ENCODE data around the gene GABRR3. TPM values are rescaled to one million over a fixed set of nuclear protein-coding genes. Genes with fewer than 3 reads are reported as not detected.
A peak's percentile ranks its signal among the peaks of the same experiment; 100 is the strongest.

GABRR3 gene
- total and polyA plus RNA-seq, 4 donors = 0.20 TPM; not detected in 3

GRCh38 chr3:97975466-97975865 lies 59.6 kb downstream of the GABRR3 start:
- H3K4me1 ChIP-seq (ENCODE audit: control insufficient read depth, insufficient read depth, low read length) = peaks cover 11% of the 10 kb centered on the region
- no peak overlapping the region for H3K27ac ChIP-seq (ENCODE audit: low read depth, low read length)
- no peak for DNase-seq (ENCODE audit: low read depth in 4 of 6, low spot score in 6 of 6)
- no peak overlapping the region for H3K4me3 ChIP-seq (ENCODE audit: low read depth, low read length)
- H3K36me3 ChIP-seq (ENCODE audit: control insufficient read depth, insufficient read depth, low read length) = no peaks in the 10 kb centered on the region
- no peaks in the 10 kb centered on the region for H3K27me3 ChIP-seq (ENCODE audit: control insufficient read depth, insufficient read depth, low read length)
- WGBS (ENCODE audit: insufficient coverage) = no CpG with 5 or more reads among the region's 1 CpG
- H3K9me3 ChIP-seq (ENCODE audit: control insufficient read depth, insufficient read depth, low read length) = no peaks in the 10 kb centered on the region

GRCh38 chr3:97974996-97975395 lies 60.1 kb downstream of the GABRR3 start:
- Histone ChIP-seq H3K27me3 (ENCODE audit: control insufficient read depth, insufficient read depth, low read length) (no peaks in the 10 kb centered on the region), H3K4me3 (ENCODE audit: low read depth, low read length) (no peak overlapping the region), H3K4me1 (ENCODE audit: control insufficient read depth, insufficient read depth, low read length) (peaks cover 11% of the 10 kb centered on the region), H3K27ac (ENCODE audit: low read depth, low read length) (no peak overlapping the region), H3K36me3 (ENCODE audit: control insufficient read depth, insufficient read depth, low read length) (no peaks in the 10 kb centered on the region), H3K9me3 (ENCODE audit: control insufficient read depth, insufficient read depth, low read length) (no peaks in the 10 kb centered on the region)
- WGBS (ENCODE audit: insufficient coverage) = 77% methylated on average over 2 of the region's 3 CpGs
- DNase-seq (ENCODE audit: low read depth in 4 of 6, low spot score in 6 of 6) = no peak

- no peaks in the 10 kb centered on the region for H3K36me3 ChIP-seq (ENCODE audit: control insufficient read depth, insufficient read depth, low read length)
- H3K27me3 ChIP-seq (ENCODE audit: control insufficient read depth, insufficient read depth, low read length) = no peaks in the 10 kb centered on the region
- no peak for DNase-seq (ENCODE audit: low read depth in 4 of 6, low spot score in 6 of 6)
- peaks cover 9% of the 10 kb centered on the region for H3K4me1 ChIP-seq (ENCODE audit: control insufficient read depth, insufficient read depth, low read length)
- WGBS (ENCODE audit: insufficient coverage) = 93% methylated on average over 8 of the region's 9 CpGs
- no peaks in the 10 kb centered on the region for H3K9me3 ChIP-seq (ENCODE audit: control insufficient read depth, insufficient read depth, low read length)
- no peak overlapping the region for H3K27ac ChIP-seq (ENCODE audit: low read depth, low read length)
- no peak overlapping the region for H3K4me3 ChIP-seq (ENCODE audit: low read depth, low read length)
These were observed 62.1 kb downstream of the GABRR3 start for GRCh38 chr3:97972976-97973375.

GRCh38 chr3:97971679-97972567 lies 63.2 kb downstream of the GABRR3 start, which contains the start of gene RIOX2:
Gene RIOX2, minus strand, starts transcription at chr3:97972431. Its CDS starts 4,838 bp downstream, at chr3:97967593.
- Histone ChIP-seq H3K4me3 (ENCODE audit: low read depth, low read length) (peak within 1 kb of the TSS; percentile 48), H3K9me3 (ENCODE audit: control insufficient read depth, insufficient read depth, low read length) (no peaks in the 10 kb centered on the region), H3K27ac (ENCODE audit: low read depth, low read length) (peak within 1 kb of the TSS; percentile 59), H3K36me3 (ENCODE audit: control insufficient read depth, insufficient read depth, low read length) (no peaks in the 10 kb centered on the region), H3K27me3 (ENCODE audit: control insufficient read depth, insufficient read depth, low read length) (no peaks in the 10 kb centered on the region), H3K4me1 (ENCODE audit: control insufficient read depth, insufficient read depth, low read length) (peaks cover 11% of the 10 kb centered on the region)
- under 1% methylated on average over 71 of the region's 82 CpGs for WGBS (ENCODE audit: insufficient coverage)
- peak in 4 of 6 donors; percentile 39 to 82 (median 66) for DNase-seq (ENCODE audit: low read depth in 4 of 6, low spot score in 6 of 6)

- H3K9me3 ChIP-seq (ENCODE audit: control insufficient read depth, insufficient read depth, low read length) = no peaks in the 10 kb centered on the region
- DNase-seq (ENCODE audit: low read depth in 4 of 6, low spot score in 6 of 6) = peak in 1 of 6 donors; percentile 63
- H3K27ac ChIP-seq (ENCODE audit: low read depth, low read length) = peak overlapping the region; percentile 59
- WGBS (ENCODE audit: insufficient coverage) = 70% methylated on average over 8 of the region's 9 CpGs
- no peaks in the 10 kb centered on the region for H3K27me3 ChIP-seq (ENCODE audit: control insufficient read depth, insufficient read depth, low read length)
- no peaks in the 10 kb centered on the region for H3K36me3 ChIP-seq (ENCODE audit: control insufficient read depth, insufficient read depth, low read length)
- peaks cover 11% of the 10 kb centered on the region for H3K4me1 ChIP-seq (ENCODE audit: control insufficient read depth, insufficient read depth, low read length)
- H3K4me3 ChIP-seq (ENCODE audit: low read depth, low read length) = no peak overlapping the region
These were observed 64.0 kb downstream of the GABRR3 start for GRCh38 chr3:97970956-97971620.

- peaks cover 11% of the 10 kb centered on the region for H3K4me1 ChIP-seq (ENCODE audit: control insufficient read depth, insufficient read depth, low read length)
- no peaks in the 10 kb centered on the region for H3K36me3 ChIP-seq (ENCODE audit: control insufficient read depth, insufficient read depth, low read length)
- H3K9me3 ChIP-seq (ENCODE audit: control insufficient read depth, insufficient read depth, low read length) = no peaks in the 10 kb centered on the region
- no CpG with 5 or more reads among the region's 1 CpG for WGBS (ENCODE audit: insufficient coverage)
- H3K27ac ChIP-seq (ENCODE audit: low read depth, low read length) = no peak overlapping the region
- H3K4me3 ChIP-seq (ENCODE audit: low read depth, low read length) = no peak overlapping the region
- DNase-seq (ENCODE audit: low read depth in 4 of 6, low spot score in 6 of 6) = no peak
- H3K27me3 ChIP-seq (ENCODE audit: control insufficient read depth, insufficient read depth, low read length) = no peaks in the 10 kb centered on the region
These were observed 65.0 kb downstream of the GABRR3 start for GRCh38 chr3:97970156-97970555.

GRCh38 chr3:97969541-97969940 lies 65.6 kb downstream of the GABRR3 start:
- no peak overlapping the region for H3K4me3 ChIP-seq (ENCODE audit: low read depth, low read length)
- no peaks in the 10 kb centered on the region for H3K27me3 ChIP-seq (ENCODE audit: control insufficient read depth, insufficient read depth, low read length)
- no peaks in the 10 kb centered on the region for H3K9me3 ChIP-seq (ENCODE audit: control insufficient read depth, insufficient read depth, low read length)
- 68% methylated on average over 4 of the region's 5 CpGs for WGBS (ENCODE audit: insufficient coverage)
- H3K36me3 ChIP-seq (ENCODE audit: control insufficient read depth, insufficient read depth, low read length) = no peaks in the 10 kb centered on the region
- no peak overlapping the region for H3K27ac ChIP-seq (ENCODE audit: low read depth, low read length)
- peak in 1 of 6 donors; percentile 55 for DNase-seq (ENCODE audit: low read depth in 4 of 6, low spot score in 6 of 6)
- peaks cover 11% of the 10 kb centered on the region for H3K4me1 ChIP-seq (ENCODE audit: control insufficient read depth, insufficient read depth, low read length)

GRCh38 chr3:97968376-97968775 lies 66.7 kb downstream of the GABRR3 start:
- H3K4me3 ChIP-seq (ENCODE audit: low read depth, low read length) = no peak overlapping the region
- H3K36me3 ChIP-seq (ENCODE audit: control insufficient read depth, insufficient read depth, low read length) = no peaks in the 10 kb centered on the region
- H3K27ac ChIP-seq (ENCODE audit: low read depth, low read length) = no peak overlapping the region
- peaks cover 11% of the 10 kb centered on the region for H3K4me1 ChIP-seq (ENCODE audit: control insufficient read depth, insufficient read depth, low read length)
- no peak for DNase-seq (ENCODE audit: low read depth in 4 of 6, low spot score in 6 of 6)
- no peaks in the 10 kb centered on the region for H3K9me3 ChIP-seq (ENCODE audit: control insufficient read depth, insufficient read depth, low read length)
- H3K27me3 ChIP-seq (ENCODE audit: control insufficient read depth, insufficient read depth, low read length) = no peaks in the 10 kb centered on the region
- no CpG with 5 or more reads among the region's 1 CpG for WGBS (ENCODE audit: insufficient coverage)

GRCh38 chr3:97967966-97968365 lies 67.1 kb downstream of the GABRR3 start:
- H3K27me3 ChIP-seq (ENCODE audit: control insufficient read depth, insufficient read depth, low read length) = no peaks in the 10 kb centered on the region
- 93% methylated on average over 6 of the region's 8 CpGs for WGBS (ENCODE audit: insufficient coverage)
- H3K4me1 ChIP-seq (ENCODE audit: control insufficient read depth, insufficient read depth, low read length) = peaks cover 11% of the 10 kb centered on the region
- no peak overlapping the region for H3K4me3 ChIP-seq (ENCODE audit: low read depth, low read length)
- no peak for DNase-seq (ENCODE audit: low read depth in 4 of 6, low spot score in 6 of 6)
- H3K27ac ChIP-seq (ENCODE audit: low read depth, low read length) = no peak overlapping the region
- H3K36me3 ChIP-seq (ENCODE audit: control insufficient read depth, insufficient read depth, low read length) = no peaks in the 10 kb centered on the region
- no peaks in the 10 kb centered on the region for H3K9me3 ChIP-seq (ENCODE audit: control insufficient read depth, insufficient read depth, low read length)

Measured in spinal cord (tissue), 10 donors.